WTC11 (cell line): ENCODE data around the gene SAMD10.

Experiments used
- CTCF ChIP-seq: fragments of 200-600 bp; IDR thresholded peaks from 2 replicates; pipeline ENCODE4 v1.8.0; 2022; ENCODE audit warnings: antibody characterized with exemption
- ETV6 ChIP-seq: sonication (generic); formaldehyde crosslinking; IDR thresholded peaks from 2 replicates; pipeline ENCODE4 v1.8.1; 2022; ENCODE audit warnings: mild to moderate bottlenecking, missing genetic modification reagents

DNA sequence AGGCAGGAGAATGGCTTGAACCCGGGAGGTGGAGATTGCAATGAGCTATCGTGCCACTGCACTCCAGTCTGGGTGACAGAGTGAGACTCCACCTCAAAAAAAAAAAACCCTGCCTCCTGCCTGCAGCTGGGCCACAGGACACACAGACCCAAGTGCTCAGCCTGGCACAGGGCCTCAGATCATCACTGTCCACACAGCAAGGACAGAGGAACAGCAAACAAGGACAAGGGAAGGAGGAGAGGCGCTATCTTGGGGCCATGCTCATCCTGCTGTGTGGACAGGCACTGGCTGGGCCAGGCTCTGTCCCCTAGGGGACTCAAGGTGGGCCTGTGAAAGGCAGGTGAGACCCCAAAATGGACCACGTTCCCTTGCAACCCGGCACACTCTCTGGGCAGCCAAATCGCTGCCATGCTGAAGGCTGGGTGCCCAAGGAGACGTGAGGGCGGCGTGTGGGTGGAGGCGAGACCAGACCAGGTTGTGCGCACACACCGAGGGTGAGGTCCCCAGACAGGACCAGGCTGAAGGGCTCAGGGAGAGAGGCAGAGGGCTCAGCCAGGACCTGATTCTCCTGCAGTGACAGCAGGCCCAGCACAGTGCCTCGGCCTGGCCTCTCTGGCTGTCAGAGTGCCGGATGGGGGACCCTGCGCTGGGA is 32.3 kb downstream of the SAMD10 start:
- TF ChIP-seq CTCF = no peak
- no peak for TF ChIP-seq ETV6 (CRISPR knock-in tag)
